Activated naive CD4-positive, alpha-beta T cell treated with anti-CD3 and anti-CD28 coated beads, Interleukin-2, amount 50 U/mL, for 72 hours (primary cell): ENCODE results near the gene C20orf141. TPM values are rescaled to one million over a fixed set of nuclear protein-coding genes. Genes with fewer than 3 reads are reported as not detected.
"Not testable (repeated sequence)": the region's sequence is repeated elsewhere in the genome, so short reads cannot be mapped to it uniquely, and the experiment has no call there.

Source experiments
- ATAC-seq, 2 donors: fragments of 150-1000 bp; cut with Tn5 transposase; 2 replicates each; pipeline ENCODE4 v1.10.0; 2021; ENCODE audit warnings: mild to moderate bottlenecking in 2 of 2, moderate library complexity in 2 of 2
- DNase-seq, 2 donors: peaks; one replicate each; pipeline ENCODE4 v3.0.0; 2021 to 2022; ENCODE audit warnings: low spot score in 2 of 2
- H3K27ac Mint-ChIP-seq, 2 donors: one replicate each; pipeline ENCODE4 v1.8.0; 2022; ENCODE audit warnings: mild to moderate bottlenecking in 2 of 2, mixed read lengths in 2 of 2
- H3K36me3 Mint-ChIP-seq, 2 donors: one replicate each; pipeline ENCODE4 v1.8.0; 2022; ENCODE audit warnings: mixed read lengths in 2 of 2
- H3K9me3 Mint-ChIP-seq, 2 donors: one replicate each; pipeline ENCODE4 v1.8.0; 2022; ENCODE audit warnings: mixed read lengths in 2 of 2
- total RNA-seq, 2 donors: library from RNA; stranded (reverse); gene quantifications; one replicate each; pipeline ENCODE4 v1.2.3, GENCODE V29; 2022

The C20orf141 gene
- not detected for total RNA-seq

- Mint-ChIP-seq H3K36me3 (peaks cover 13 to 19% of the 10 kb centered on the region in 2 donors), H3K27ac (no peak within 1 kb of the TSS), H3K9me3 (peaks cover 0 to 19% of the 10 kb centered on the region in 2 donors)
- no peak for DNase-seq
- ATAC-seq: peak in 1 of 2 donors; percentile 33
Observed at GRCh38 chr20:2814587-2815051, at the start of gene C20orf141. Gene C20orf141 (plus strand): TSS chr20:2814987. CDS start chr20:2815185, 198 bp downstream.

GRCh38 chr20:2767768-2768631 lies 46.8 kb upstream of the C20orf141 start:
- no peak for DNase-seq
- H3K9me3 Mint-ChIP-seq: no peaks in the 10 kb centered on the region
- H3K36me3 Mint-ChIP-seq: no peaks in the 10 kb centered on the region
- ATAC-seq: no peak
- no peak overlapping the region for H3K27ac Mint-ChIP-seq

- no peak overlapping the region for H3K27ac Mint-ChIP-seq
- no peaks in the 10 kb centered on the region for H3K9me3 Mint-ChIP-seq
- ATAC-seq (no peak), DNase-seq (no peak)
- no peaks in the 10 kb centered on the region for H3K36me3 Mint-ChIP-seq
Observed at GRCh38 chr20:2768632-2769015, 46.2 kb upstream of the C20orf141 start.

- not testable (repeated sequence) for ATAC-seq, DNase-seq, H3K9me3 Mint-ChIP-seq, H3K36me3 Mint-ChIP-seq, H3K27ac Mint-ChIP-seq
Observed at GRCh38 chr20:2770091-2770490, 44.7 kb upstream of the C20orf141 start.

- no peaks in the 10 kb centered on the region for H3K9me3 Mint-ChIP-seq
- ATAC-seq (no peak), DNase-seq (no peak)
- no peak overlapping the region for H3K27ac Mint-ChIP-seq
- H3K36me3 Mint-ChIP-seq: no peaks in the 10 kb centered on the region
Observed at GRCh38 chr20:2771631-2772080, 43.1 kb upstream of the C20orf141 start.

GRCh38 chr20:2773812-2774211 lies 41.0 kb upstream of the C20orf141 start:
- ATAC-seq (no peak), DNase-seq (no peak)
- no peaks in the 10 kb centered on the region for H3K9me3 Mint-ChIP-seq
- H3K36me3 Mint-ChIP-seq: no peaks in the 10 kb centered on the region
- no peak overlapping the region for H3K27ac Mint-ChIP-seq

- Mint-ChIP-seq H3K27ac (no peak overlapping the region), H3K9me3 (no peaks in the 10 kb centered on the region), H3K36me3 (no peaks in the 10 kb centered on the region)
- ATAC-seq (no peak), DNase-seq (no peak)
Observed at GRCh38 chr20:2775139-2775538, 39.6 kb upstream of the C20orf141 start.

GRCh38 chr20:2778602-2779321 lies 36.0 kb upstream of the C20orf141 start:
- Mint-ChIP-seq H3K9me3 (no peaks in the 10 kb centered on the region), H3K36me3 (no peaks in the 10 kb centered on the region), H3K27ac (no peak overlapping the region)
- DNase-seq (no peak), ATAC-seq (peak in 1 of 2 donors; percentile 58)

DNA sequence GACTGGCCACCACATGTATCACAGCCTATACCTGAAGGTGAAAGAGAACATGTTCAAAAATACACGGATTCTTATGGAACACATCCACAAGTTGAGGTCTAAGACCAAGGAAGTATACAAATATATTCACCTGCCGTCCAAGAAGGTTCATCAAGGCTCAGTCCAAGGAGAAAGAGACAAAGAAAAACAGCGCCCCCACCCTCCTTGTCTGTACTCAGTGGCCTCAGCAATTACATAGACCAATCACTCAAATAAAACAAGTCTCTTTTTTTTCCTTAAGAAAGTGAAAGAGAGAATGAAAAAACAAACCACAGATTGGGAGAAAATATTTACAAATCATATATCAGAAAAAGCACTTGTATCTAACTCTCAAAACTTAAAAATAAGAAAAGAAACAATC lies 33.8 kb upstream of the C20orf141 start:
- DNase-seq (no peak), ATAC-seq (no peak)
- no peak overlapping the region for H3K27ac Mint-ChIP-seq
- H3K9me3 Mint-ChIP-seq: no peaks in the 10 kb centered on the region
- no peaks in the 10 kb centered on the region for H3K36me3 Mint-ChIP-seq

GRCh38 chr20:2783908-2784566 lies 30.8 kb upstream of the C20orf141 start:
- Mint-ChIP-seq H3K36me3 (no peaks in the 10 kb centered on the region), H3K27ac (no peak overlapping the region), H3K9me3 (no peaks in the 10 kb centered on the region)
- DNase-seq (no peak), ATAC-seq (peak in 1 of 2 donors; percentile 34)

DNA sequence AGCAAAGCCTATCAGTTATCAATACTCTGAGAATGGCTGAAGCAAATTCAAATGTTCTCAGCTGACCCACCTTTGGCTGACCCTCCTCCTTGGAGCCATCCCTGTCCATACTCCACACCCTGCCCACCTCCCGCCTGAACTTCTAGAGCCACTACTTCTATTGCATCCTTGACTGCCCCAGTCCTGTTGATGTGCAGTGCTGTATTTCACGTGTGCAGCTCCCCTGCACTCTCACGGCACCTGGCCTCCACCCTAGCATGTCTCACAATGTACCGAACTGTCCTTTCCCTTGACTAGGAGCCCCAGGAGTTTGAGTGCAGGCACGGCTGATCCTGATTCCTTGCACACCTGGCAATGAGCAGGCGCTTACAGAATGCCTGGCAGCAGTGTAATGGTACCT lies 21.3 kb upstream of the C20orf141 start:
- Mint-ChIP-seq H3K27ac (no peak overlapping the region), H3K36me3 (no peaks in the 10 kb centered on the region), H3K9me3 (no peaks in the 10 kb centered on the region)
- DNase-seq (no peak), ATAC-seq (no peak)

DNA sequence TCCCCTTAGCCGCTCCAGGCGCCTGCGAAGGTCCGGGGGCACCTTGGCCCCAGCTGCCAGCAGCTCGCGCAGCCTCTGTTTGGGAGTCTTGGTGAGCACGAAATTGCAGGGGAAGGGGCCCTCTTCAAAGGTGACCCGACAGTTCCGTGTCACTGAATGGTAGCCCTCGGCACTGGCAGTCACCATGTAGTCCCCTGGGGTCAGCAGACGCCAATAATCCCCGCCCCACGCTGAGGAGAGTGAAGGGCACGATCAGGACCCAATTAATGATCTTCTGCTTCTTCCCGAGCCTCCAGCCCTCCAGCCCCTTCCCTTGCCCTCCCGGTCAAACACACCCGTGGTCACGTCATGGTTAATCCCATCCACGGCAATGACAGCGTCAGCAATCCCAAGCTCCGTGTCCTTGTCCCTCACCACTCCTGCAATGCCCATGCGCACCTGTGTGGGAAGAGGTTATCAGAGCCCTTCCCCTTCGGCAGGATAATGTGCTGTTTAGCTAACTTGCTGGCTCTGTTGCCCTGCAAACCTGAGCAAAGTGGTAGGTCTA lies 20.5 kb upstream of the C20orf141 start:
- Mint-ChIP-seq H3K9me3 (no peaks in the 10 kb centered on the region), H3K36me3 (peaks cover 0 to 2% of the 10 kb centered on the region in 2 donors), H3K27ac (no peak overlapping the region)
- no peak for DNase-seq
- ATAC-seq: no peak

DNA sequence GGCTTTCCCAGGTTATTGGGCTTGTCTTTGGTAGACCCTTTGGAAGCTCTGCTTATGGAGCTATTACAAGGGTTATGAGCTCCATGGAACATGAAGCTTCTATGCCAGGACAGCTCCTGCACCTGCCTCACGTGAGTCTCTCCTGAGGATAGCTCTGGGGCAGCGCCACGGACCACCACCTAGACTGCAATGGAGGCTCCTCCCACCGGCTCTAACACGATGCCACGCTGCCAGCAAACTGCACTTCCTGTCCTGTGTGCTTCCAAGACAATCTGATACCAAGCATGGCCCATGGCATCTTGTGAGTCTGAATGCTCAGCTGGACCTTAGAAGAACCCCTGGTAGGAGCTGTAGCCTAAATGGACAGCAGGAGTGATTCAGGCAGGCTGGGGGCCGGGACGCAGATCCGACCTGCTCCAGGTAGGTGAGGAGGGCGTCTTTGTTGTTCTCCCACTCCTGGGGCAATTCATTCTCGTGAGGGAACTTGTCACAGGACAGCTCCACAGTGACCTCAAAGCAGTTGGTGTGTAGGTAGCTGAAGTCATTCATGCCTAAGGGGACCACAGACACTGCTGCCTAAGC lies 19.8 kb upstream of the C20orf141 start:
- no peak overlapping the region for H3K27ac Mint-ChIP-seq
- ATAC-seq: no peak
- no peak for DNase-seq
- no peaks in the 10 kb centered on the region for H3K9me3 Mint-ChIP-seq
- peaks cover 3 to 9% of the 10 kb centered on the region in 2 donors for H3K36me3 Mint-ChIP-seq

- DNase-seq (no peak), ATAC-seq (no peak)
- H3K9me3 Mint-ChIP-seq: no peaks in the 10 kb centered on the region
- H3K36me3 Mint-ChIP-seq: peaks cover 6 to 12% of the 10 kb centered on the region in 2 donors
- no peak overlapping the region for H3K27ac Mint-ChIP-seq
Observed at GRCh38 chr20:2795451-2795850, 19.3 kb upstream of the C20orf141 start.

- Mint-ChIP-seq H3K27ac (no peak overlapping the region), H3K9me3 (no peaks in the 10 kb centered on the region), H3K36me3 (peaks cover 10 to 17% of the 10 kb centered on the region in 2 donors)
- DNase-seq (no peak), ATAC-seq (no peak)
Observed at GRCh38 chr20:2796011-2796660, 18.7 kb upstream of the C20orf141 start.
